T-helper 2 cell treated with Interferon-gamma antibody and Interleukin-4, amounts not matched to agents 5 μg/mL and 100 μg/mL, for 36 hours (primary cell): ENCODE results near the gene MYO3B.
"Not testable (repeated sequence)": the region's sequence is repeated elsewhere in the genome, so short reads cannot be mapped to it uniquely, and the experiment has no call there.

Source experiments
- DNase-seq: peaks from one replicate; pipeline ENCODE4 v3.0.0; 2021; ENCODE audit warnings: low spot score
- H3K27ac Mint-ChIP-seq: one replicate; pipeline ENCODE4 v1.8.0; 2021; ENCODE audit warnings: mild to moderate bottlenecking, mixed read lengths
- H3K27me3 Mint-ChIP-seq: one replicate; pipeline ENCODE4 v1.8.0; 2021; ENCODE audit warnings: low read depth, mixed read lengths
- H3K36me3 Mint-ChIP-seq: one replicate; pipeline ENCODE4 v1.8.0; 2021; ENCODE audit warnings: low read depth, mixed read lengths
- H3K4me1 Mint-ChIP-seq: one replicate; pipeline ENCODE4 v1.8.0; 2021; ENCODE audit warnings: low read depth, mixed read lengths
- H3K4me3 Mint-ChIP-seq: one replicate; pipeline ENCODE4 v1.8.0; 2022; ENCODE audit warnings: mild to moderate bottlenecking, moderate library complexity, mixed read lengths
- H3K9me3 Mint-ChIP-seq: one replicate; pipeline ENCODE4 v1.8.0; 2021; ENCODE audit warnings: mixed read lengths

The MYO3B gene

DNA sequence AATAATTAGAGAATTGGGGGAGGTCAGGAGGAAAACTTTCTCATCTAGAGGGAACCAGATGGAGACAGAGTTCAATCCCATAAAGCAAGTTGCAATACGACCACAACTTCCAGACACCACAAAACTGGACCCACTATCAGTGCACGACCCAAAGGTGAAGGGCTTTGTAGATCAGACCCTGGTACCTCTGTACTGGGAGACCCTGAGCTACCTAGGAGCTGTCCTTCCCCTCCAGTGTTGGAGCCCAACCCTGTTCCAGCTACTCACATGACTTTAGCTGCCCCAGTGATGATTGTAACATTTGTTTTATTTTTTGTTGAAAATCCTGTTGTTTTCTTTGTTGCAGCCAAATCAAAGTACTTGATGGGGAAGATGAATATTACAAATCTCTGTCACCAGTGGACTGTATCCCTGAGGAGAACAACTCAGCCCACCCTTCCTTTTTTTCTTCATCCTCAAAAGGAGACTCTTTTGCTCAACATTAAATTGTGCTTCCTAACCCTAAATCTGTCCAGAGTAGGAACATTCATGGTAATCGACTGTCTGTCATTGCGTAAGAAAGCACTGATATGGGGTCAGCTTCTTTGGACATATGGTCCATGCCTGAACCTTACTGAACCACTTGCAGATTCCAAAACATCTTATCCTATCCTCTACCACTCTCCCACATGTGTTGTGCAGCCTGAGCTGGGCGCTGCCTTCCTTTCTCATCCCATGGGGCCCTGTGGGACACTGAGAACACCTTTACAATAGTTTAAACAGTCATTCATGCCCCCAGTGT lies 474.9 kb downstream of the MYO3B start:
- no peaks in the 10 kb centered on the region for H3K27me3 Mint-ChIP-seq
- DNase-seq = no peak
- H3K9me3 Mint-ChIP-seq = no peaks in the 10 kb centered on the region
- H3K4me3 Mint-ChIP-seq = no peak overlapping the region
- no peaks in the 10 kb centered on the region for H3K36me3 Mint-ChIP-seq
- no peak overlapping the region for H3K27ac Mint-ChIP-seq
- peaks cover 14% of the 10 kb centered on the region for H3K4me1 Mint-ChIP-seq

- no peak overlapping the region for H3K27ac Mint-ChIP-seq
- no peaks in the 10 kb centered on the region for H3K36me3 Mint-ChIP-seq
- H3K27me3 Mint-ChIP-seq = no peaks in the 10 kb centered on the region
- no peak overlapping the region for H3K4me3 Mint-ChIP-seq
- H3K9me3 Mint-ChIP-seq = no peaks in the 10 kb centered on the region
- no peak for DNase-seq
- peaks cover 4% of the 10 kb centered on the region for H3K4me1 Mint-ChIP-seq
Observed at GRCh38 chr2:170656669-170657068, 478.7 kb downstream of the MYO3B start.

GRCh38 chr2:170660409-170660808 lies 482.5 kb downstream of the MYO3B start:
- H3K4me1 Mint-ChIP-seq = no peaks in the 10 kb centered on the region
- no peaks in the 10 kb centered on the region for H3K36me3 Mint-ChIP-seq
- no peak for DNase-seq
- no peaks in the 10 kb centered on the region for H3K9me3 Mint-ChIP-seq
- no peak overlapping the region for H3K27ac Mint-ChIP-seq
- H3K4me3 Mint-ChIP-seq = no peak overlapping the region
- no peaks in the 10 kb centered on the region for H3K27me3 Mint-ChIP-seq

DNA sequence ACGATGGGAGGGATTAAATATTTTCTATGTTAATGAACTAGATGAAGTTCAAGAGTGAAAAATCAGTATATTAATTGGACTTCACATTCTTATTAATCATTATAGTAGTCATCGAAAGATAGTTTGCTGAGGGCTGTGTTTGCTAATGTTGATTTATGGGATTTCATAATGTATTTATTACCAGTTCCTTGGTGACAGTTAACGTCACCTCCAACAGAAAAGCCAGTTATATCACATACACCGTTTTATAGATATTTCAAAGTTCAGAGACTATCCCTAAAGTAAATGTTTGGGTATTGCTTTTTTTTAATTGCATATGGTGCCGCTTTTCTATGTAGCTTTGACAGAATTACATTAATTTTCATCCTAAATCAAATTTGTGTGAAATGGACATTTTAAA lies 487.8 kb downstream of the MYO3B start:
- no peak for DNase-seq
- Mint-ChIP-seq H3K36me3 (no peaks in the 10 kb centered on the region), H3K4me1 (no peaks in the 10 kb centered on the region), H3K27ac (no peak overlapping the region), H3K9me3 (no peaks in the 10 kb centered on the region), H3K27me3 (no peaks in the 10 kb centered on the region), H3K4me3 (no peak overlapping the region)

GRCh38 chr2:170669909-170670308 lies 492.0 kb downstream of the MYO3B start:
- Mint-ChIP-seq H3K27ac (no peak overlapping the region), H3K9me3 (no peaks in the 10 kb centered on the region), H3K27me3 (peaks cover 4% of the 10 kb centered on the region), H3K4me3 (no peak overlapping the region), H3K4me1 (no peaks in the 10 kb centered on the region), H3K36me3 (no peaks in the 10 kb centered on the region)
- no peak for DNase-seq

DNA sequence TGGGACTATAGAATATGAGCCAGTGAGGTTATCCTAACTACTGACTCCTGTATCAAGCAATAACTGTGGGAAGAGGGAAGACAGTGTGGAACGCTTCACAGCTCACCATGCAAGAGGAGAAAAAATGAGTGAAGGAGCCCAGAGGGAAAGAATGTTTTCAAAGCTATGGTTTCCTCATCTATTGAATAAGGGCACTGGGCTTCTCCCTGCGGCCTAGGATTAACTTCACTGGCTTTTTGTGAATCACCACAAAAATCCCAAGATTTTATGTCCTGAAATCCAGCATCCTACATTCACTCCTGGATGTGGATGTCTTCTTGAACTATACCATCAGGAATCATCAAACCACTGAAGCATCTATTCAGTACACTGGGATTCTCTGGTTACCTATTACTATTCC lies 492.7 kb downstream of the MYO3B start:
- H3K36me3 Mint-ChIP-seq = no peaks in the 10 kb centered on the region
- no peak overlapping the region for H3K4me3 Mint-ChIP-seq
- H3K4me1 Mint-ChIP-seq = no peaks in the 10 kb centered on the region
- H3K27ac Mint-ChIP-seq = no peak overlapping the region
- DNase-seq = no peak
- peaks cover 4% of the 10 kb centered on the region for H3K27me3 Mint-ChIP-seq
- H3K9me3 Mint-ChIP-seq = no peaks in the 10 kb centered on the region

DNA sequence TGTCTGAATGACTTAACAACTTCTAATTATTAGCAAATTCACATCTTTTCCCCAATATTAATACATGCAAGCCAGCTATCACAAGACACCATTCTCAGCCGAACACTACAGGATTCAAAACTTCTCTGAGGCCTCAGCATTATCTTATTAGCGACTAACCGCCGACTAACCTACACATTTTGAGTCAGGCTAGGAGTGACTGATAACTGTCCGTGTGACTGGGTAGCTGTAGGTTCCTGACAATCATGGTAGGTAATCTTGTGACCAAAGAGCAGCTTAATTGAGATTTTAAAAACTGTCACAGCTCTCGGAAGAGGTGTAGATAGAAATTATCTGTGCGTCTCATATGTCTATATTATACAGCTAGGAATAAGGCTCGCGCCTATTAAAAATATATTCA lies 493.1 kb downstream of the MYO3B start:
- H3K9me3 Mint-ChIP-seq = no peaks in the 10 kb centered on the region
- no peaks in the 10 kb centered on the region for H3K36me3 Mint-ChIP-seq
- DNase-seq = no peak

GRCh38 chr2:170674282-170674681 lies 496.3 kb downstream of the MYO3B start:
- not testable (repeated sequence) for H3K27me3 Mint-ChIP-seq, H3K4me3 Mint-ChIP-seq, H3K36me3 Mint-ChIP-seq, H3K9me3 Mint-ChIP-seq, H3K4me1 Mint-ChIP-seq, DNase-seq, H3K27ac Mint-ChIP-seq

More for the DNA sequence above, 493.1 kb downstream of the MYO3B start:
- H3K4me3 Mint-ChIP-seq = no peak overlapping the region
- peaks cover 4% of the 10 kb centered on the region for H3K27me3 Mint-ChIP-seq
- H3K4me1 Mint-ChIP-seq = no peaks in the 10 kb centered on the region
- no peak overlapping the region for H3K27ac Mint-ChIP-seq

GRCh38 chr2:170675701-170676100 lies 497.8 kb downstream of the MYO3B start:
- Mint-ChIP-seq H3K36me3 (no peaks in the 10 kb centered on the region), H3K4me1 (no peaks in the 10 kb centered on the region), H3K9me3 (no peaks in the 10 kb centered on the region), H3K27ac (no peak overlapping the region), H3K27me3 (peaks cover 10% of the 10 kb centered on the region), H3K4me3 (no peak overlapping the region)
- no peak for DNase-seq

DNA sequence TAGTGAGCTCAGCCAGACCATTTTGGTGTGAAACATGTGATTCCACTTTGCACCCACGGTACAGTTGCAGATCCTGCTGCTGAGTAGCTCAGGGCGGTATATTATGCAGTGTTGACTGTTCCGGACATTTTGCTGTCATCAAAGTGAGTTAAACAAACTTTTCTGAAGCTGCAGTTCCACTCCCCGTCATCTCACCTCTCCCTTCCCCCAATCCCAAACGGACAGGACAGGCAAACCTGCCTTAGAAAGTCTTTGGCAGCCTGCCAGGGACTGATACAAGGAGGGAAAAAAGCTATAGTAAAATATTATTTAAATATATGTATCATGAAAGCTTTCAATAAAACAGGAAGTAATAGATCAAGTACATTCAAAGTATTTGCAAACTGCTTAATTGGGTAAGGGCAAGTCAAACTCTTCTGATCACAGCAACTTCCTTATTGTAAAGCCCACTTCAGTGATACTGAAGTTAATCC lies 501.7 kb downstream of the MYO3B start:
- no peak for DNase-seq
- Mint-ChIP-seq H3K27me3 (peaks cover 16% of the 10 kb centered on the region), H3K4me3 (no peak overlapping the region), H3K36me3 (no peaks in the 10 kb centered on the region), H3K27ac (no peak overlapping the region), H3K9me3 (no peaks in the 10 kb centered on the region), H3K4me1 (no peaks in the 10 kb centered on the region)

DNA sequence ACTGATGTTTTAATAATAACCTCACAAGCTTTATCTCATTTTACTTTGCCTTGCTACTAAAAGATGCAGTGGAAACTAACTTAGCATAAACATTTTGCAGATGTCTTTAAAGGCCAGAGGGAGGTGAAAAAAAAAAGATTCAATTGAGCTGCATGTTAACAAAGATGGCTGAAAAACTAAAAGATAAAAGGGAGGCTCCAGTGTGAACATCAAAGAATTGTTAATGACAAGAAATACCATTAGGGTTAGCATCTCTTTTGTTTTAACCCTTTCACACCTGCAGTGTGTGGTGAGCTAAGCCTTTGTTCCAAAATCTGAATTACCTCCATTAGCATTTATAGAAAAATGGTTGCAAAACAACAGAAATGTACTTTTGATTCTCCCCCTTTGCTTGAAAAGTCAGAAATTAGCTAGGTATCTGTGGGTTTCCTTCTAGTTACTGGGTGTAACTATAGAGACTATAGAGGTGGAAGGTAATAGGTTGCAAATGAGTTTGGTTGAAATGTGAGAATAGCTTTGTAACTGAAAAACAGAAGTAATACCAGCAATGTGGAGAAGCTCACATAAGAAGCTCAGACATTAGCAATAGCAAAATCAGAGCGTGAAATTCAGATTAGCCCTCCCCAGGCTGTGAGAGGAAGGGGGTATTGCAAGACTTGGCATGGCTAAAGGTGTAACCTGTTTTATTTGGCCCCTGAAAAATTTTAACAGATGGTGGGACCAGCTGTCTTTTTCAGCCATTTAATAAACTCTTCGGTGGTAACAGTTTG lies 502.4 kb downstream of the MYO3B start:
- H3K4me1 Mint-ChIP-seq = no peaks in the 10 kb centered on the region
- no peak overlapping the region for H3K27ac Mint-ChIP-seq
- no peak overlapping the region for H3K4me3 Mint-ChIP-seq
- DNase-seq = no peak
- H3K36me3 Mint-ChIP-seq = no peaks in the 10 kb centered on the region
- no peaks in the 10 kb centered on the region for H3K9me3 Mint-ChIP-seq
- H3K27me3 Mint-ChIP-seq = peaks cover 19% of the 10 kb centered on the region

GRCh38 chr2:170681311-170681710 lies 503.4 kb downstream of the MYO3B start:
- Mint-ChIP-seq H3K36me3 (no peaks in the 10 kb centered on the region), H3K27ac (no peak overlapping the region), H3K4me3 (no peak overlapping the region), H3K9me3 (no peaks in the 10 kb centered on the region), H3K27me3 (peaks cover 19% of the 10 kb centered on the region), H3K4me1 (no peaks in the 10 kb centered on the region)
- no peak for DNase-seq

DNA sequence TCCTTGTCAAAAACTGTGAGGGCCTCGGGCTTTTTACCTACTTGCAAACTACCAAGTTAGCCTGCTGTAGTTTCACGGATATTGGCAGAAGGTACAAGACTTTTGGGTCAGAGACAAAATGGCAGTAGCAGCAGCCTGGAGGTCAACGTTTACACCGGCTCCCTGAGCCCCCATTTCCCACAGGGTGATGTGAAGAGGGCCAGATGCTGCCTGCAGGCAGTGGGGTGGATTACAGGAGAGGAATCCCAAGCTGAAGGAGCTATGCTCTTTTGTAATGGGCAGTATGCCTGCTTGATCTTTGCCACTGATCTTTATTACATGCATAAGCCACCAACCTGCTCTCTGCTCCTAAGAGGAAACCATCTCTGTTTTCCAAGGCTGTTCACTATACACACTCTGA lies 507.6 kb downstream of the MYO3B start:
- Mint-ChIP-seq H3K4me1 (no peaks in the 10 kb centered on the region), H3K27ac (no peak overlapping the region), H3K27me3 (peaks cover 14% of the 10 kb centered on the region), H3K36me3 (no peaks in the 10 kb centered on the region), H3K9me3 (no peaks in the 10 kb centered on the region), H3K4me3 (no peak overlapping the region)
- DNase-seq = no peak

DNA sequence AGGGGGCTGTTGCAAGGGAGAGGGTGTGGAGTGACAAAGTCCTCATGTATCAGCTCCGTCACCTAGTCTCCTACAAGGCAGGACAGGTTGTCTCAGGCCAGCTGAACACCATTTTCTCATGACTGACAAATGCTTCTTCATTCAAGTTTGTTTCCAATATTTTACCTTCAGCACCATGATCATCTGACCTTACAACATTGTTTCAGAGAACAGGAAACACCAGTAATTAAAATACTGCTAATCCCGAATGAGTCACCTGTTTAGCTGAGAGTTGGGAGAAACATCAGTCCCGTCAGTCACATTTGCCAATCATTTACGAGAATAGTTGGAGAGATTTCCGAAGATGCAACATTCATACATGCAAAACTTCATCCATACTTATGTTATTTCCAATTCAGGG lies 511.5 kb downstream of the MYO3B start:
- Mint-ChIP-seq H3K27me3 (peaks cover 3% of the 10 kb centered on the region), H3K4me3 (no peak overlapping the region), H3K9me3 (no peaks in the 10 kb centered on the region), H3K4me1 (no peaks in the 10 kb centered on the region), H3K36me3 (no peaks in the 10 kb centered on the region), H3K27ac (no peak overlapping the region)
- no peak for DNase-seq
